IMR-90 (cell line): ENCODE measurements around the gene MSH3. TPM values are rescaled to one million over a fixed set of nuclear protein-coding genes. Genes with fewer than 3 reads are reported as not detected.

Experiments used
- ATAC-seq: fragments of 200-7000 bp; cut with Tn5 transposase; 2 replicates; pipeline ENCODE4 v1.9.1; 2020; ENCODE audit warnings: low read depth, mild to moderate bottlenecking, moderate library complexity
- BruUV-seq: library from RNA; stranded (reverse); fragments of 400-500 nt; replicated peaks from 2 replicates; lab custom pipeline; 2021; lab: Mats Ljungman, UMichigan
- CTCF ChIA-PET: fragments of 300-600 bp; formaldehyde crosslinking; extraction: SDS; loops from one replicate; lab custom pipeline; 2021; ENCODE audit warnings: antibody characterized with exemption; lab: Yijun Ruan, JAX
- POLR2A ChIA-PET: fragments of 300-600 bp; sonication (Branson Sonifier 250); formaldehyde crosslinking; loops from one replicate; lab custom pipeline; 2022; ENCODE audit warnings: antibody characterized with exemption; ENCODE audit not compliant: unreplicated experiment; lab: Charles Lee
- DNase-seq: peaks from one replicate; pipeline ENCODE4 v3.0.0; 2013
- H2AFZ ChIP-seq: replicated peaks from 2 replicates; pipeline ENCODE3; 2013; ENCODE audit warnings: low read length, mild to moderate bottlenecking; ENCODE audit not compliant: poor library complexity
- H2AK5ac ChIP-seq: 2 replicates; pipeline ENCODE4 v1.6.1; 2013; ENCODE audit warnings: low read depth, low read length, inconsistent platforms
- H2AK9ac ChIP-seq: replicated peaks from 2 replicates; pipeline ENCODE3; 2013; ENCODE audit warnings: mild to moderate bottlenecking, low read depth, low read length, moderate library complexity; ENCODE audit not compliant: poor library complexity
- H2BK120ac ChIP-seq: 2 replicates; pipeline ENCODE4 v1.6.1; 2013; ENCODE audit warnings: low read depth, low read length, inconsistent platforms
- H2BK15ac ChIP-seq: 3 replicates; pipeline ENCODE4 v1.6.1; 2013; ENCODE audit warnings: low read depth, low read length, inconsistent platforms
- H2BK20ac ChIP-seq: 2 replicates; pipeline ENCODE4 v1.6.1; 2013; ENCODE audit warnings: low read depth, mild to moderate bottlenecking, inconsistent platforms, low read length, moderate library complexity
- H2BK5ac ChIP-seq: 2 replicates; pipeline ENCODE4 v1.6.1; 2013; ENCODE audit warnings: mild to moderate bottlenecking, low read depth, low read length, inconsistent platforms; ENCODE audit not compliant: poor library complexity, severe bottlenecking
- H3K14ac ChIP-seq: replicated peaks from 2 replicates; pipeline ENCODE4 v1.6.1; 2013; ENCODE audit warnings: low read depth, low read length, inconsistent platforms
- H3K18ac ChIP-seq: 2 replicates; pipeline ENCODE4 v1.6.1; 2013; ENCODE audit warnings: low read depth, low read length, control low read depth
- H3K23ac ChIP-seq: 2 replicates; pipeline ENCODE4 v1.6.1; 2013; ENCODE audit warnings: low read depth, low read length, inconsistent platforms
- H3K27ac ChIP-seq: 2 replicates; pipeline ENCODE4 v1.5.1; 2013; ENCODE audit warnings: mild to moderate bottlenecking, control low read depth, low read length; ENCODE audit not compliant: insufficient read depth
- H3K27me3 ChIP-seq: 2 replicates; pipeline ENCODE4 v1.6.1; 2013; ENCODE audit warnings: low read length; ENCODE audit not compliant: control insufficient read depth, insufficient read depth
- H3K36me3 ChIP-seq: 2 replicates; pipeline ENCODE4 v1.6.1; 2013; ENCODE audit warnings: low read length, mixed read lengths; ENCODE audit not compliant: control insufficient read depth, insufficient read depth
- H3K4ac ChIP-seq: 2 replicates; pipeline ENCODE4 v1.6.1; 2013; ENCODE audit warnings: low read depth, low read length, inconsistent platforms
- H3K4me1 ChIP-seq: 2 replicates; pipeline ENCODE4 v1.6.1; 2013; ENCODE audit warnings: low read length, mixed read lengths; ENCODE audit not compliant: control insufficient read depth, insufficient read depth
- H3K4me2 ChIP-seq: 2 replicates; pipeline ENCODE4 v1.6.1; 2013; ENCODE audit warnings: low read depth, mild to moderate bottlenecking, control low read depth, low read length, moderate library complexity
- H3K4me3 ChIP-seq: 2 replicates; pipeline ENCODE4 v1.5.1; 2013; ENCODE audit warnings: low read depth, mild to moderate bottlenecking, control low read depth, low read length, moderate library complexity; ENCODE audit not compliant: insufficient read depth
- H3K56ac ChIP-seq: 2 replicates; pipeline ENCODE4 v1.6.1; 2013; ENCODE audit warnings: low read length, inconsistent platforms; ENCODE audit not compliant: insufficient read depth; ENCODE audit errors: extremely low read depth
- H3K79me1 ChIP-seq, 2 experiments: 2 replicates each; pipeline ENCODE4 v1.6.1; 2013; ENCODE audit warnings: low read length in 2 of 2, inconsistent platforms in 1 of 2, low read depth in 1 of 2
- H3K9ac ChIP-seq: 2 replicates; pipeline ENCODE4 v1.6.1; 2013; ENCODE audit warnings: low read depth, low read length, control low read depth
- H3K9me1 ChIP-seq: 2 replicates; pipeline ENCODE4 v1.6.1; 2013; ENCODE audit warnings: low read length, inconsistent platforms; ENCODE audit not compliant: insufficient read depth
- H3K9me3 ChIP-seq: 2 replicates; pipeline ENCODE4 v1.6.1; 2013; ENCODE audit warnings: low read length; ENCODE audit not compliant: control insufficient read depth, insufficient read depth
- H4K20me1 ChIP-seq: 2 replicates; pipeline ENCODE4 v1.6.1; 2013; ENCODE audit warnings: low read length, inconsistent platforms; ENCODE audit not compliant: insufficient read depth
- H4K5ac ChIP-seq: 2 replicates; pipeline ENCODE4 v1.6.1; 2013; ENCODE audit warnings: mild to moderate bottlenecking, low read depth, low read length, control low read depth
- H4K8ac ChIP-seq, 2 experiments: 2 replicates each; pipeline ENCODE4 v1.6.1; 2013; ENCODE audit warnings: low read depth in 2 of 2, low read length in 2 of 2, control low read depth in 1 of 2, inconsistent platforms in 1 of 2
- H4K91ac ChIP-seq: 2 replicates; pipeline ENCODE4 v1.6.1; 2013; ENCODE audit warnings: low read depth, low read length, inconsistent platforms; ENCODE audit not compliant: insufficient read depth
- BHLHE40 ChIP-seq: fragments of 150-350 bp; IDR thresholded peaks from 2 replicates; pipeline ENCODE4 v1.6.1; 2016; ENCODE audit warnings: mild to moderate bottlenecking, low read depth, low read length
- CHD1 ChIP-seq: IDR thresholded peaks from 2 replicates; pipeline ENCODE4 v1.6.1; 2012; ENCODE audit warnings: low read depth, low read length, improper control_type of control experiment
- FOS ChIP-seq: fragments of 150-350 bp; IDR thresholded peaks from 2 replicates; pipeline ENCODE4 v1.6.1; 2016; ENCODE audit warnings: low read depth, low read length
- MAFK ChIP-seq: IDR thresholded peaks from 2 replicates; pipeline ENCODE4 v1.6.1; 2012; ENCODE audit warnings: low read depth, low read length, improper control_type of control experiment
- MAZ ChIP-seq: IDR thresholded peaks from 2 replicates; pipeline ENCODE4 v1.6.1; 2012; ENCODE audit warnings: low read depth, mild to moderate bottlenecking, low read length, improper control_type of control experiment, moderate library complexity, borderline replicate concordance
- POLR2A ChIP-seq: IDR thresholded peaks from 2 replicates; pipeline ENCODE4 v1.6.1; 2012; ENCODE audit warnings: mild to moderate bottlenecking, low read depth, low read length
- RAD21 ChIP-seq: IDR thresholded peaks from 2 replicates; pipeline ENCODE4 v1.6.1; 2012; ENCODE audit warnings: low read length, improper control_type of control experiment
- RCOR1 ChIP-seq: IDR thresholded peaks from 2 replicates; pipeline ENCODE4 v1.6.1; 2012; ENCODE audit warnings: mild to moderate bottlenecking, low read length, improper control_type of control experiment; ENCODE audit not compliant: insufficient replicate concordance
- RFX5 ChIP-seq: IDR thresholded peaks from 2 replicates; pipeline ENCODE4 v1.8.0; 2012; ENCODE audit warnings: low read depth, mild to moderate bottlenecking, low read length, moderate library complexity
- SMC3 ChIP-seq: fragments of 150-350 bp; IDR thresholded peaks from 2 replicates; pipeline ENCODE4 v1.6.1; 2016; ENCODE audit warnings: low read depth, mild to moderate bottlenecking, antibody characterized with exemption, low read length, moderate library complexity
- WGBS, 2 experiments: methylation state at CpG; one replicate each; pipeline versions ENCODE4 v1.1.5 to v1.1.7; 2013; ENCODE audit warnings: missing lambda C conversion rate in 2 of 2; ENCODE audit not compliant: insufficient read length in 1 of 2; ENCODE audit errors: extremely low coverage in 2 of 2; 5-methylcytosine and 5-hydroxymethylcytosine counted together
- dilution Hi-C: fragments of 300-500 bp; cut with HindIII; formaldehyde crosslinking; loops from one replicate; pipeline ENCODE4 v1.14.3; 2018; ENCODE audit warnings: low sequenced_read_pairs; ENCODE audit not compliant: unreplicated experiment
- in situ Hi-C: fragments of 300-500 bp; cut with MboI; formaldehyde crosslinking; loops from 3 replicates; pipeline ENCODE4 v1.14.3; 2019; ENCODE audit warnings: low sequenced_read_pairs, inconsistent platforms, mixed read lengths
- intact Hi-C: fragments of 100-400 bp; cut with micrococcal nuclease; formaldehyde crosslinking; loops from 2 replicates; pipeline ENCODE4 v1.10.0; 2022
- polyA plus RNA-seq, 3 experiments: library from polyadenylated mRNA; depleted of rRNA; stranded (reverse); fragments of >200 nt; gene quantifications; 2 replicates each; pipeline ENCODE4 v1.2.3, GENCODE V29; 2012; ENCODE audit warnings: low replicate concordance in 1 of 3
- total RNA-seq: library from RNA; depleted of rRNA; stranded (reverse); fragments of >200 nt; gene quantifications from 2 replicates; pipeline ENCODE4 v1.2.3, GENCODE V29; 2012
- TF ChIP-seq, protein P1 (sequence below): fragments of 150-350 bp; IDR thresholded peaks from 2 replicates; pipeline ENCODE4 v1.6.1; 2017; ENCODE audit warnings: mild to moderate bottlenecking, antibody characterized with exemption, low read length, low read depth
- TF ChIP-seq, protein P2 (sequence below): conservative IDR thresholded peaks from 2 replicates; pipeline ENCODE4 v1.5.1; 2012; ENCODE audit warnings: mild to moderate bottlenecking, low read depth, low read length, improper control_type of control experiment

Gene MSH3
- total and polyA plus RNA-seq, 2 of the 4 experiments (the other 2 are of a cell fraction): 4.6 to 13.3 TPM

DNA sequence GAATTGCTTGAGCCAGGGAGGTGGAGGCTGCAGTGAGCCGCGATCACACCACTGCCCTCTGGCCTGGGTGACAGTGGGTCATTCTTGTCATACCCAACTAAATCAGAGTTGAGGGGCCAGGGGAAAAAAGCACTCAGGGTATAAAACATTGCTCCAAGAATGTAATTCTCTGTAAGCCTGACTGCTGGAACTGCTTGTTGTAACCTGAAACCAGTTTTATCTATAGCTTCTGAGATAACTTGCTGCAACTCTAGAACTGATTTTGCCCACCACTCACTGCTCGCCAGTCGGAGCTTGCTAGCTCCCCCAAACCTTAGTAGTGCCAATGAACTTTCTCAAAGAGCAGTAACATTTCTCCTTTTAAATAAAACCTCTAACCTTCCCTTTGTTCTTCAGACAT lies 9.6 kb upstream of the MSH3 start:
- H3K36me3 ChIP-seq: peaks cover 5% of the 10 kb centered on the region; the same call in 1 of the 2 replicates
- TF ChIP-seq RAD21 (no peak), BHLHE40 (no peak), FOS (no peak), MAFK (no peak), MAZ (no peak), RCOR1 (no peak), RFX5 (no peak), CHD1 (no peak), POLR2A (no peak), SMC3 (no peak)
- TF ChIP-seq, protein P1, sequence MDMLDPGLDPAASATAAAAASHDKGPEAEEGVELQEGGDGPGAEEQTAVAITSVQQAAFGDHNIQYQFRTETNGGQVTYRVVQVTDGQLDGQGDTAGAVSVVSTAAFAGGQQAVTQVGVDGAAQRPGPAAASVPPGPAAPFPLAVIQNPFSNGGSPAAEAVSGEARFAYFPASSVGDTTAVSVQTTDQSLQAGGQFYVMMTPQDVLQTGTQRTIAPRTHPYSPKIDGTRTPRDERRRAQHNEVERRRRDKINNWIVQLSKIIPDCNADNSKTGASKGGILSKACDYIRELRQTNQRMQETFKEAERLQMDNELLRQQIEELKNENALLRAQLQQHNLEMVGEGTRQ: no peak
- TF ChIP-seq, protein P2, sequence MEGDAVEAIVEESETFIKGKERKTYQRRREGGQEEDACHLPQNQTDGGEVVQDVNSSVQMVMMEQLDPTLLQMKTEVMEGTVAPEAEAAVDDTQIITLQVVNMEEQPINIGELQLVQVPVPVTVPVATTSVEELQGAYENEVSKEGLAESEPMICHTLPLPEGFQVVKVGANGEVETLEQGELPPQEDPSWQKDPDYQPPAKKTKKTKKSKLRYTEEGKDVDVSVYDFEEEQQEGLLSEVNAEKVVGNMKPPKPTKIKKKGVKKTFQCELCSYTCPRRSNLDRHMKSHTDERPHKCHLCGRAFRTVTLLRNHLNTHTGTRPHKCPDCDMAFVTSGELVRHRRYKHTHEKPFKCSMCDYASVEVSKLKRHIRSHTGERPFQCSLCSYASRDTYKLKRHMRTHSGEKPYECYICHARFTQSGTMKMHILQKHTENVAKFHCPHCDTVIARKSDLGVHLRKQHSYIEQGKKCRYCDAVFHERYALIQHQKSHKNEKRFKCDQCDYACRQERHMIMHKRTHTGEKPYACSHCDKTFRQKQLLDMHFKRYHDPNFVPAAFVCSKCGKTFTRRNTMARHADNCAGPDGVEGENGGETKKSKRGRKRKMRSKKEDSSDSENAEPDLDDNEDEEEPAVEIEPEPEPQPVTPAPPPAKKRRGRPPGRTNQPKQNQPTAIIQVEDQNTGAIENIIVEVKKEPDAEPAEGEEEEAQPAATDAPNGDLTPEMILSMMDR: no peak
- no peak overlapping the region for H4K8ac ChIP-seq
- H3K9ac ChIP-seq: no peak overlapping the region
- no peak overlapping the region for H2BK15ac ChIP-seq
- no peak overlapping the region for H2BK5ac ChIP-seq
- peak; percentile 6 for DNase-seq
- H4K91ac ChIP-seq: no peak overlapping the region
- no peak overlapping the region for H2AK5ac ChIP-seq
- H3K27me3 ChIP-seq: no peaks in the 10 kb centered on the region
- no peaks in the 10 kb centered on the region for H3K9me3 ChIP-seq
- H3K18ac ChIP-seq: no peak overlapping the region
- no peaks in the 10 kb centered on the region for H4K20me1 ChIP-seq
- no peak overlapping the region for H2BK20ac ChIP-seq
- in situ Hi-C loops (no loop called here), dilution Hi-C loops (no loop called here), intact Hi-C loops (no loop called here)
- H3K27ac ChIP-seq: no peak overlapping the region
- no peak overlapping the region for H2AK9ac ChIP-seq
- no peak overlapping the region for H3K4ac ChIP-seq
- ATAC-seq: peak; percentile 49; the same call in 1 of the 2 replicates
- H3K4me1 ChIP-seq: no peaks in the 10 kb centered on the region
- H3K14ac ChIP-seq: no peak overlapping the region
- H2AFZ ChIP-seq: no peak overlapping the region
- H3K4me3 ChIP-seq: no peak overlapping the region
- no peak overlapping the region for H3K4me2 ChIP-seq
- no peaks in the 10 kb centered on the region; a peak in 1 of 4 replicates for H3K79me1 ChIP-seq
- 68% methylated on average over 2 of the region's 4 CpGs; no CpG with 5 or more reads in 1 of the 2 experiments for WGBS, 2 experiments
- no peak overlapping the region for H2BK120ac ChIP-seq
- BruUV-seq: no TSS peak
- H3K23ac ChIP-seq: no peak overlapping the region
- H3K9me1 ChIP-seq: no peaks in the 10 kb centered on the region
- CTCF ChIA-PET: interaction anchor here (0.6 kb wide), 1 partner anchor 50 kb away, joined by 4 read pairs; no protein-coding TSS in a partner anchor
- no peak overlapping the region for H4K5ac ChIP-seq
- POLR2A ChIA-PET: no interaction called here
- no peak overlapping the region for H3K56ac ChIP-seq
